Sigmoid colon (tissue), 3 donors: ENCODE data around the gene SUPT6H.

Experiments used
- POLR2A ChIP-seq, 2 donors: fragments of 450-650 bp; IDR thresholded peaks; one replicate each; pipeline ENCODE4 v1.6.1; 2016; ENCODE audit warnings: antibody characterized with exemption in 2 of 2, mild to moderate bottlenecking in 2 of 2, moderate library complexity in 2 of 2
- TF ChIP-seq, protein P1 (sequence below), 4 experiments: fragments of 450-650 bp in 3 of 4; fragments of 200-600 bp in 1 of 4; IDR thresholded peaks; one replicate each; pipeline ENCODE4 v1.5.1; 2016 to 2019; ENCODE audit warnings: antibody characterized with exemption in 4 of 4, mild to moderate bottlenecking in 3 of 4, moderate library complexity in 2 of 4

DNA sequence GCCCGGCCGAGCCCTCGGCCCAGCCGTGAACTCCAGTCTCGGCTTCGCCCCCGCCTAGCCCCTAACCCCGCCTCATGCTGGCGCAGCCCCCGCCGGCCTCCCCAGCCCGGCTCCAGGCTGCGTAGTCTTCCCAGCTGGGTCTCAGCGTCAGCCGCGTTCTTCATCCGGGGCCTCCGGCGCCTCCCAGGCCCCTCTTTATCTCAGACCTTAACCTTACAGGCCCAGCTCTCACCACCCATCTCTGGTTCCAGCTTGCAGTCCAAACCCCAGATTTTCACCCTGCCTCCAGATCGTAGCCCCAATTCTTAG lies 49.7 kb downstream of the SUPT6H start, which contains the start of gene PROCA1:
- no peak for TF ChIP-seq POLR2A (IDR thresholded peaks at IDR 0.05)
- TF ChIP-seq, protein P1, sequence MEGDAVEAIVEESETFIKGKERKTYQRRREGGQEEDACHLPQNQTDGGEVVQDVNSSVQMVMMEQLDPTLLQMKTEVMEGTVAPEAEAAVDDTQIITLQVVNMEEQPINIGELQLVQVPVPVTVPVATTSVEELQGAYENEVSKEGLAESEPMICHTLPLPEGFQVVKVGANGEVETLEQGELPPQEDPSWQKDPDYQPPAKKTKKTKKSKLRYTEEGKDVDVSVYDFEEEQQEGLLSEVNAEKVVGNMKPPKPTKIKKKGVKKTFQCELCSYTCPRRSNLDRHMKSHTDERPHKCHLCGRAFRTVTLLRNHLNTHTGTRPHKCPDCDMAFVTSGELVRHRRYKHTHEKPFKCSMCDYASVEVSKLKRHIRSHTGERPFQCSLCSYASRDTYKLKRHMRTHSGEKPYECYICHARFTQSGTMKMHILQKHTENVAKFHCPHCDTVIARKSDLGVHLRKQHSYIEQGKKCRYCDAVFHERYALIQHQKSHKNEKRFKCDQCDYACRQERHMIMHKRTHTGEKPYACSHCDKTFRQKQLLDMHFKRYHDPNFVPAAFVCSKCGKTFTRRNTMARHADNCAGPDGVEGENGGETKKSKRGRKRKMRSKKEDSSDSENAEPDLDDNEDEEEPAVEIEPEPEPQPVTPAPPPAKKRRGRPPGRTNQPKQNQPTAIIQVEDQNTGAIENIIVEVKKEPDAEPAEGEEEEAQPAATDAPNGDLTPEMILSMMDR (IDR thresholded peaks at IDR 0.05): no peak
